NK-92 (cell line): ENCODE measurements around the gene ZBTB7A.

Experiments used
- DNase-seq: peaks from one replicate; lab custom pipeline; 2025; ENCODE audit not compliant: unreplicated experiment; lab: John Stamatoyannopoulos, UW

The ZBTB7A gene

GRCh38 chr19:4057931-4058692 is 8.6 kb downstream of the ZBTB7A start:
- no peak for DNase-seq

DNA sequence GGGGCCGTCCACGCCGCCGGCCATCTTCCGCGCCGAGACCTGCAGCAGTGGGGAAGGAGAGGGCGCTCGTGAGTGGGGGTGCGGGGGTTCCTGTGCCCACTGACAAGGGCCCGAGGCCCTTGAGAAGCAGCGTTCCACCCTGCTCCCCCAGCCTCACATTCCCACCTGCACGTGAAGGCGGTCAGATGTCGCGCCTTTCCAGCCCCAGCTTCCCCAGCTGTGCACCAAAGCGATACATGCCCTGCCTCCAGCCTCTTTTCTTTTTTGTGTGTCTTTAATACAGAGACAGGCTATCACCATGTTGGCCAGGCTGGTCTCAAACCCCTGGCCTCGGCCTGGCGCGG is 11.5 kb downstream of the ZBTB7A start:
- DNase-seq, result no peak

DNA sequence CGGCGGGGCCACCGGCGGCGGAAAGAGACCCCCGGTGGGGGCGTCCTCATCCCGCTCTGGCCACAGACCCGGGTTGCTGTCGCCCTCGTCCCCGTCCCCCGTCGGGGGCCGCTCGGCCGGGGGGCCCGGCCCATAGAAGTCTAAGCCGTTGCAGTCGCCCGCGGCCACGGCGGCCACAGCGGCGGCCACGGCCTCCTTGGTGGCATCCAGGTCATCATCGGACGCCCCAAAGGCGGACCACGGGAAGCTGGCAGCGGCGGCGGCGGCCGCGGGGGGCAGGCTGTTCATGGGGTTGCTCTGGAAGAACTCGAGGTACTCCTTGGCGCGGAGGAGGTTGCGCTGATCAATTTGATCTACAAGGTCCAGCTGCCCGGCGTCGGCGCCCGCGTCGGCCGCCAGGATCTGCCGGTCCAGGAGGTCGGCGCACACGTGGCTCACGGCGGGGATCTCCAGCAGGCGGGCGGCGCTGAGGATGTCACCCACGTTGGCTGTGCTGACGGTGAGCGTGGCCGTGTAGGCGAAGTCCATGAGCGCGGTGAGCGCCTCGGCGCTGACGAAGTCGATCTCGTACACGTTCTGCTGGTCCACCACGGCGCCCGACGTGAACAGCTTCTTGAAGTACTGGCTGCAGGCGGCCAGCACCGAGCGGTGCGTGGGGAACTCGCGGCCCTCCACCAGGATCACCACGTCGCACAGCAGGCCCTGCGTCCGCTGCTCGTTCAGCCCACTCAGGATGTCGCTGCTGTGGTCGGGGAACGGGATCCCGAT is 12.1 kb downstream of the ZBTB7A start:
- DNase-seq, result no peak

GRCh38 chr19:4053423-4054324 is 13.0 kb downstream of the ZBTB7A start:
- no peak for DNase-seq

DNA sequence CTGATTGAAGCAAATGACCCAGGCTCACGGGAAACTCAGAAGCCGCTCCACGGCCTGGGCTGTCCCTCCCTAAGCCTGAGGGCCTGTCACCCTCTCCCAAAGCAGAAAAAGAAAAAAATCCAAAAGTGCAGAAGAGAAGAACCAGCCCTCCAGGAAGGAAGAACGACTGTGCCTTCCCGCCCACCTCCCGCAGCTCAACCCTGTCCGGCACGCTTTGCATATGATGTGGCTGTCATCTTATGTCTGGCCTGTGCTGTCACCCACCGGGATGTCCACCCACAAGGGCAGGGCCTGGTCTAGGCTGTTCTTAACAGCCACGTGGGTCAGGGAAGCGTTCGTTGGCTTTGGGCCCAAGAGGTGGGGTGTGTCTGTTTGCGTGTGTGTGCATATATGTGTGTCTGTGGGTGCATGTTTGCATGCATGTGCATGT is 13.7 kb downstream of the ZBTB7A start:
- DNase-seq, result no peak

DNA sequence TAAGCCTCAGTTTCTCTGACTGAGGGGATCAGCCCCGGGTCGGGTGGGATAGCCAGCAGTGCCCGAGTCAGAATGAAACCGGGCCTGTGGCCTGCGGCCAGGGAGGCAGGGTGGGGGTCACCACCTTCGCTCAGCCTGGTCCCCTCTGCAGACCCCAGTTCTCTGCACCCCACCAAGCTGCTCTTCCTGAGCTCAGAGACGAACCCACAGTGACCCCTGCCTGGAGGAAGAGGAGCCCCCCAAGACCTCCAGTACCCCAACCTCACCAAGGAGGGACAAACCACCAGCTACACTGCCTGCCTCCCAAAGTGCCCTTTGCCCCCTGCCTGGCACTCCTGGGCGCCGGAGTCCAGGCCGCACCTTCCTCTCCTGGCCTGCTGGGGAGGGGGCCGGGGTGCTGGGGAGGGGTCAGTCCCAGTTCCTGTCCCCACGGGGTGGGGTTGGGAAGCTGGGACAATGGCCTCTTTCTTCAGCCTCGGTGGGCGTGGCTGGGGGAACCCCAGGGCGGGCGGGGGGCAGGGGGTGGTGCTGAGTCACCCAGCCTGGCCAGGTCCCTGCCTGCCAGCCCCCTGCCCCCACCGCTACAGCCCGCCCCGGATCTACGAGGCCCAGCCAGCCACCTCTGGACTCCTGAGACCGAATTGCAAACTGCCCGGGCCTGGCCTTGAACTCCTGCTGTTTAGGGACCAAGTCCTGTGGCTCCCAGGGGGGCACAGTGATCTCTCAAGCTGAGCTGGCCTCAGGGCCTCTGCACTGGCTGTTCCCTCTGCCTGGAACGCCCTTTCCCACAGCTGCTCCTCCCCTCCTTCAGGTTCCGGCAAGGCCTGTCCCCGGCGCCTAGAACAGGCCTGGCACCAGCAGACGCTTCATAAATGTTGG is 14.3 kb downstream of the ZBTB7A start:
- no peak for DNase-seq

- no peak for DNase-seq
Measured at GRCh38 chr19:4051175-4052101, 15.3 kb downstream of the ZBTB7A start.

GRCh38 chr19:4049432-4049831 is 17.3 kb downstream of the ZBTB7A start:
- DNase-seq, result no peak

DNA sequence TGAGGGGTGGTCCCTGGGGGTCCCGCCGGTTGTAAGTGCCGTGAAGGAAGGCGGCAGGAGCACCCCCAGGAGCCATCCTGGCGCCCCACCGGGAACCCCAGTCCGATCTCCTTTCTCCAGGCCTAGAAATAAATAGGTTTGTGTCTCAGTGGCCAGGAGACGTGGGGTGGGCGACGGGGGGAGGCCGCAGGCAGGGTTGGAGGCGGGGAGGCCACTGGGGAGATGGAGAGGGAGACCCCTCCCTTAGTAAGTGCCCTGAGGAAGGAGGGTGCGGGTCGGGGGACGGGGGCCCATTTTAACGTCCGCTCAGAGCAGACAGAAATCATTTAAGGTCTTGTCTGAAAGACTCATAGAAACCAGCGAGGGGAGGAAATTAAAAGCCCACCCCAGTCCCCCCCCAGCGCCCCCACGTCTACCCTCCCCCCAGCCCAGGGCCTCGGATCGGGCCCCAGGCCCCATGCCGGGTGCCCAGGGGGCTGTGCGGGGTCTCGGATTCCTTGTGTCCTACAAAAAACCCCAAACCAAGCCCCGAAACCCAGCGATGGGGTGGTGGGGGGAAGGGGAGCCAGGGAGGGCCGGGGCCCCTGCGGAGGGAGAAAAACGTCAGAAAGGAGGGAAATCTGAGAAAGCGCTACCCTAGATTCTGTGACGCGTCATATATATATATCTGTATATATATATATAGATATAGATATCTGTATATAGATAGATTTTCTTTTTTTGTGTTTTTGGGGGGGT is 19.6 kb downstream of the ZBTB7A start:
- no peak for DNase-seq

GRCh38 chr19:4046362-4046691 is 20.4 kb downstream of the ZBTB7A start:
- no peak for DNase-seq

- no peak for DNase-seq
Measured at GRCh38 chr19:4045597-4046361, 20.9 kb downstream of the ZBTB7A start.

- no peak for DNase-seq
Measured at GRCh38 chr19:4044990-4045465, 21.7 kb downstream of the ZBTB7A start.

DNA sequence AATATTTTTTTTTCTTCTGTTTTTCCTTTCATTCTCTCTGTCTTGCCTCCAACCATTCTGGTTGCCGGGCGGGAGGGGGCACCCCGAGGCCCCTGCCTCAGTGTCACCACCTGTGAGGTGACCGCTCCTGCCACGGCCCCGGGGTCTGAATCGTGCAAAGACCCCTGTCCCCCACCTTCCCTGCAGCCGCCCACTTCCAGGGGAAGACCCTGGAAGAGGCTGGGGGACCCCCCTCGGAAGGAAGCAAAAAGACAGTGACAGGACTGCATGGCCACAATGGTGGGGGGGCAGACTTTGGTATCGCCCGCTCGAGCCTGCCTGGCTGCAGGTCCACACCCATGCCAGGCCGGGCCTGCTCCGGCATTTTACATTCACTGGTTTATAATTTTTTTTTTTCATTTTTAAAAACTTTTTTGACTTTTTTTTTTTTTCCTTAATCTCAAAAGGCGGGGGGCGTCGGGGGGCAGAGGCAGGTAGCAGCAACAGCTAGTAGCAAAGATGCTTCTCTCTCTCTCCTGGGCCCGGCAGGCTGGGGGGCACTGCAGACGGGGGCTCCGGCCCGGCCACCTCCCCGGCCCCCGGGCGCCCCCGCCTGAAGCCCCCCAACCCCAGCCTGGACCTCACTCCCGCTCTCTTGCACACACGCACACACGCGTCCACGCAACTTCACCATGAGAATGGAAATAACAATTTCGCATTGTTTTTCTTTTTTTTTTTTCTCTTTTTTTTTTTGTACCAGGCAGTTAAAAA is 22.6 kb downstream of the ZBTB7A start:
- no peak for DNase-seq

DNA sequence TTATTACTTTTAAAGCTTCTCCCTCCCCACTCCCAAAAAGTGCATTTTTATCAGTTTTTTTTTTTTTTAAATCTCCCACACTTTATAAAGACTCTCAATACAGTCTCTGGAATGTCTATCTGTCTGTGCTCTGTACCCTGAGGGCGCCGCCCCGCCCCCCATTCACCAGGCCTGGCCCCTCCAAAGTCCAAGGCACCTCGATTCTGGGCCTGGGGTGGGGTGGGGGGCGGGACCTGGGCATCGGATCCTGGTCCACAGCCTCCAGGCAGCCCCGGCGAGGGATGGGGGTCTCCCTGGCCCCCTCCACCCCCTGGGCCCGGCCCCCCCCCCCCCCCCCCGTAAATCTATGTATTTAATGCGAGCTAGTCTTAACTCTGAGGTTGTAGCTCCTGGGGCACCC is 23.3 kb downstream of the ZBTB7A start:
- no peak for DNase-seq

DNA sequence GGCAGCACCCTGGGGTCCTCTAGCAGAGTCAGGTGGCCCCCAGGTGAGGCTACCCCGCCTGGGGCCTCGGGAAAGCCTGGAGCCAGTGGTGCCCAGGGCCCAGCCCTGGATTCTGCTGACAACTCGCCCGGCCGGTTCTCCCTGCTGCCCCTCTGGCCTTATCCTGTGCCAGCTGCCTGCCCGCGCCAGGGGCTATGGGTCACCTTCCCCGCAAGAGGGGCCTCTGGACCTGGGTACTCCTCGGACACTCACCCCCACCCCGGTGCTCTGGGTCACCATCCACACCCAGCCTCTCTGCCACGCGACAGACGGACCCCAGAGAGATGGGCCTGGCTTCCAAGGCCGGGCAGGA is 24.0 kb downstream of the ZBTB7A start:
- no peak for DNase-seq

DNA sequence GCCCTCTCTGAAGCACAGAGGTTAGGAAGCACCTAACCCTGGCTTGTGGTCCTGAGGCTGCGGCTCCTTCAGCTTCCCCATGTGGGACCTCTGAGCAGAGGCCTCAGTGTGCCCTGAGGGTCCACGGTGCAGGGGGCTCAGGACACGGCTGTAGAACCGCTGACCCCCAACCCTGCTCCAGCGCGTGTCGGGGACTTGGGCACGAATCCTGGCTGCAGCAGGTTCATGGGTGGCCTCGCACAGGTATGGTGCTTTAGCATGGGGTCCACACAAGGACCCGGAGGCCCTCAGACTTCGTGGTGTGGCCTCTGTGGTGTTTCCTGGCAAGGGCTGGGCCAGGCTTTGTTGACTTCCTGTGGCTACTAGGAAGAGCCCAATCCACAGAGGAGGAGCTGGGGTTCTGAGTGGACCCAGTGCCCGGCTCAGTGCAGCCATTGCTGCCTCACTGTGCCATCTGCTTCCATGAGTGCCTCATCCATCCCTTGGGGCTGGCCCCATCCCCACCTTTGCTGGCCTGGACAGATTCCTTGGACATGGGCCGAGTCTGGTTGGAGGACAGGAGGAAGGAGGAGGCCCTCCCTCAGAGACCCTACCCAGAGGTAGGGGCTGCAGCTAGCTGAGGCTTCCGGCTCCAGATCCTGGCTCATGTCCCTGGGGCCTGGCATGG is 24.5 kb downstream of the ZBTB7A start:
- DNase-seq, result no peak
